ENCODE data around the gene MRPL43.

GRCh38 chr10:101035314-101035713, 48.0 kb upstream of the MRPL43 start:
- TF ChIP-seq ZNF70 (CRISPR knock-in tag; IDR thresholded peaks at IDR 0.05) = no peak
- TF ChIP-seq CSDC2 (CRISPR knock-in tag; IDR thresholded peaks at IDR 0.05) = no peak
- no peak for TF ChIP-seq ISL1 (CRISPR knock-in tag; IDR thresholded peaks at IDR 0.05)
- TF ChIP-seq RARB (CRISPR knock-in tag; IDR thresholded peaks at IDR 0.05) = no peak
- TF ChIP-seq ZNF565 (CRISPR knock-in tag; conservative IDR thresholded peaks at IDR 0.05; ENCODE audit: low read depth) = no peak
- TF ChIP-seq GLIS3 (CRISPR knock-in tag; IDR thresholded peaks at IDR 0.05) = no peak
- no peak for TF ChIP-seq PPARA (CRISPR knock-in tag; IDR thresholded peaks at IDR 0.05; ENCODE audit: borderline replicate concordance)
- no peak for TF ChIP-seq TSHZ2 (CRISPR knock-in tag; IDR thresholded peaks at IDR 0.05)
- no peak for TF ChIP-seq ZC3H10 (CRISPR knock-in tag; IDR thresholded peaks at IDR 0.05)
- TF ChIP-seq ZFP30 (CRISPR knock-in tag; IDR thresholded peaks at IDR 0.05) = no peak
- no peak for TF ChIP-seq SNAI2 (CRISPR knock-in tag; IDR thresholded peaks at IDR 0.05)
